Left ventricle myocardium superior (tissue), 1 donor: ENCODE results near the gene FAM149B1. TPM values are rescaled to one million over a fixed set of nuclear protein-coding genes. Genes with fewer than 3 reads are reported as not detected.

Experiments used
- ATAC-seq: fragments of 200-7000 bp; cut with Tn5 transposase; one replicate; pipeline ENCODE4 v1.9.1; 2020; ENCODE audit warnings: mild to moderate bottlenecking, moderate library complexity
- DNase-seq: peaks from one replicate; pipeline ENCODE4 v3.0.0-alpha.2; 2020
- intact Hi-C: fragments of 100-400 bp; cut with micrococcal nuclease; formaldehyde crosslinking; loops from one replicate; pipeline ENCODE4 v1.11.0; 2022
- total RNA-seq: library from RNA; stranded (reverse); fragmentation: NEBNext Ultra II Directional; extraction: Animal tissue kit (Norgen Biotek cat#: 25700); gene quantifications from one replicate; pipeline ENCODE4 v1.2.1, GENCODE V29; 2021
- donor health status: DM: no; HTN: yes; CAD: no; lungs with severe emphysema.

Gene FAM149B1
- total RNA-seq, 1 donor from 2014 or later = 13.8 TPM

DNA sequence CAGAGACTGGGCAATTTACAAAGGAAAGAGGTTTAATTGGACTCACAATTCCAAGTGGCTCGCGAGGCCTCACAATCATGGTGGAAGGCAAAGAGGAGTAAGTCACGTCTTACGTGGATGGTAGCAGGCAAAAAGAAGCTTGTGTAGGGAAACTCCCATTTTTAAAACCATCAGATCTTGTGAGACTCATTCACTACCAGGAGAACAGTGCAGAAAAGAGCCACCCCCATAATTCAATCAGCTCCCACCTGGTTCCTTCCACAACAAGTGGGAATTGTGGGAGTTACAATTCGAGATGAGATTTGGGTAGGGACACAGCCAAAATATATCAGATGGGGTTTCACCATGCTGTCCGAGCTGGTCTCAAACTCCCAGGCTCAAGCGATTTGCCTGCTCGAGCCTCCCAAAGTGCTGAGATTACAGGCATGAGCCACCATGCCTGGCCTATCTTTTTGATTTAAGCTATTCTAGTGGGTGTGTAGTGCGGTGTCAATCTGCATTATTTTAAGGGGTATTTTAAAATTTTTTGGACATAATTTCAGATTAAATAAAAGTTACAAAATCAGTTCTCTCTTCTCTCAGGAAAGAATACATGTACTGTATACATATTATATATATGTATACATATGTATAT, 93.6 kb downstream of the FAM149B1 start:
- intact Hi-C loops = no loop called here
- DNase-seq (no peak), ATAC-seq (no peak)

DNA sequence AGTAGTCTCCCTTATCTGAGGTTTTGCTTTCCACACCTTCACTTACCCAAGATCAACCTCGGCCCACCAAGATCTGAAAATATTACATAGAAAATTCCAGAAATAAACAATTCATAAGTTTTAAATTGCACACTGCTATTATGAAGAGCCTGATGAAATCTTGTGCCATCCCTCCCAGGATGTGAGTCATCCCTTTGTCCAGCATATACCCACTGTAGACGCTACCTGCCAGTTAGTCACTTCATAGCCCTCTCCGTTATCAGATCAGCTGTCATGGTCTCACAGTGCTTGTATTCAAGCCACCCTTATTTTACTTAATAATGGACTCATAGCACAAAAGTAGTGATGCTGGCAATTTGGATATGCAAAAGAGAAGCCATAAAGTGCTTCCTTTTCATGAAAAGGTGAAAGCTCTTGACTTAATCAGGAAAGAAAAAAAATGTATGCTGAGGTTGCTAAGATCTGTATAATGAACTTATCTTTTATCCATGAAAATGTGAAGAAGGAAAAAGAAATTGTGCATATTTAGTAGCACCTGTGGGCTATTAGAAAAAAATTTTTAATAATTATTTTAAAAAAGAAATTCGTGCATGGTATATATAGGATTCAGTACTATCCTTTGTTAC, 94.3 kb downstream of the FAM149B1 start:
- ATAC-seq (no peak), DNase-seq (no peak)
- intact Hi-C loops = no loop called here

GRCh38 chr10:73262880-73263555, 95.1 kb downstream of the FAM149B1 start:
- DNase-seq = no peak
- ATAC-seq = no peak
- intact Hi-C loops = no loop called here

- DNase-seq (no peak), ATAC-seq (no peak)
- intact Hi-C loops = no loop called here
These were observed 95.9 kb downstream of the FAM149B1 start for GRCh38 chr10:73263693-73264347.

GRCh38 chr10:73264423-73264822, 96.5 kb downstream of the FAM149B1 start:
- intact Hi-C loops = no loop called here
- no peak for ATAC-seq
- DNase-seq = no peak

DNA sequence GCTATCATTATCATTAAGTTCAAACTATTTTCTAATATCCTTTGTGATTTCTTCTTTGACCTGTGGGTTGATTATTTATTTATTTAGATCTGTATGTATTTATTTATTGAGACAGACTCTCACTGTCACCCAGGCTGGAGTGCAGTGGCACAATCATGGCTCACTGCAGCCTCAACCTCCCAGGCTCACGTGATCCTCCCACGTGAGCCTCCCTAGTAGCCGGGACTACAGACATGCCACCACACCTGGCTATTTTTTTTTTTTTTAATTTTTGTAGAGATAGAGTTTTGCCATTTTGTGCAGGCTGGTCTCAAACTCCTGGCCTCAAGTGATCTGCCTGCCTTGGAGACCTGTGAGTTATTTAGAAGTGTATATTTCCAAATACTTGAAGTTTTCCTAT, 113.2 kb downstream of the FAM149B1 start:
- intact Hi-C loops = no loop called here
- DNase-seq (no peak), ATAC-seq (no peak)

DNA sequence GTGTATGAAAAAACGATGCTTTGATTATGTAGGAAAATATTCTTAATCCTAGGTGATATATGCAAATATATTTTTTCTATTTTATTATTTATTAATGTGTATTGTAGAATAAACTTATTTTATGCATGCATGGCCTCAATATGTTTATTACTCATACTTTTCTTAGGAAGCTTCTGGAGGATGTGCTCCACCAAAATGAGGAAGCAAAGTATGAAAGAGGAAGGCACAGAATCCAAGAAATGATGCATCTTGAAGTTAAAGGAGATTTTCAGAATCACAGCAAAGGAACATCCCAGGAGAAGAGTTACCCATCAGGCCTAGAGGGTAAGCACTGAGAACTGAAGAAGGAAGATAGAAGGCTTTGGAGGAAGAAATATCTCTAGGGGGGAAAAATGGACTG, 119.5 kb downstream of the FAM149B1 start:
- ATAC-seq (no peak), DNase-seq (no peak)
- intact Hi-C loops = no loop called here

- intact Hi-C loops = no loop called here
- no peak for ATAC-seq
- no peak for DNase-seq
These were observed 122.0 kb downstream of the FAM149B1 start for GRCh38 chr10:73289958-73290357.

GRCh38 chr10:73293461-73293860, 125.5 kb downstream of the FAM149B1 start:
- DNase-seq = no peak
- intact Hi-C loops = no loop called here
- no peak for ATAC-seq

Other genes starting within 250 kb of the FAM149B1 start
- gene PLA2G12B, start 213.3 kb upstream of the FAM149B1 start, total RNA-seq = not detected
- gene P4HA1, start 71.3 kb upstream of the FAM149B1 start, total RNA-seq = 75.0 TPM
- 4.5 TPM for gene NUDT13, start 57.7 kb upstream of the FAM149B1 start, total RNA-seq
- gene ECD, start 111 bp upstream of the FAM149B1 start, total RNA-seq = 17.8 TPM
- gene DNAJC9, start 79.1 kb downstream of the FAM149B1 start, total RNA-seq = 9.6 TPM
- 109 TPM for gene MRPS16, start 84.5 kb downstream of the FAM149B1 start, total RNA-seq
- 1.7 TPM for gene CFAP70, start 190.7 kb downstream of the FAM149B1 start, total RNA-seq
- 116 TPM for gene ANXA7, start 245.9 kb downstream of the FAM149B1 start, total RNA-seq